Mesendoderm (in vitro differentiated cells): Measurements from ENCODE around the gene DDX31.

Experiments used
- DNase-seq: peaks from one replicate; pipeline ENCODE4 v3.0.0; 2013
- H2AK5ac ChIP-seq: 2 replicates; pipeline ENCODE4 v1.6.1; 2013; ENCODE audit warnings: low read length, inconsistent platforms
- H2BK120ac ChIP-seq: 2 replicates; pipeline ENCODE4 v1.6.1; 2013; ENCODE audit warnings: low read depth, mild to moderate bottlenecking, low read length, moderate library complexity, mixed read lengths
- H2BK15ac ChIP-seq: replicated peaks from 2 replicates; pipeline ENCODE4 v1.6.1; 2013; ENCODE audit warnings: low read depth, mild to moderate bottlenecking, moderate library complexity
- H2BK5ac ChIP-seq: 2 replicates; pipeline ENCODE4 v1.6.1; 2013; ENCODE audit warnings: low read length, inconsistent platforms
- H3K18ac ChIP-seq: 2 replicates; pipeline ENCODE4 v1.6.1; 2013; ENCODE audit warnings: mild to moderate bottlenecking, low read length, mixed read lengths
- H3K23ac ChIP-seq: one replicate; pipeline ENCODE4 v1.6.1; 2013; ENCODE audit warnings: low read length
- H3K27ac ChIP-seq: 2 replicates; pipeline ENCODE4 v1.5.1; 2013; ENCODE audit warnings: low read depth, mild to moderate bottlenecking, inconsistent platforms, low read length, moderate library complexity
- H3K27me3 ChIP-seq: 2 replicates; pipeline ENCODE4 v1.6.1; 2013; ENCODE audit warnings: low read length, control low read depth, mild to moderate bottlenecking, inconsistent platforms; ENCODE audit not compliant: insufficient read depth, poor library complexity
- H3K36me3 ChIP-seq: 2 replicates; pipeline ENCODE4 v1.6.1; 2013; ENCODE audit warnings: low read length, inconsistent platforms; ENCODE audit not compliant: control insufficient read depth, insufficient read depth
- H3K4ac ChIP-seq: one replicate; pipeline ENCODE4 v1.6.1; 2013; ENCODE audit warnings: low read depth, mild to moderate bottlenecking, low read length, moderate library complexity
- H3K4me1 ChIP-seq: 2 replicates; pipeline ENCODE4 v1.6.1; 2013; ENCODE audit warnings: low read depth, low read length, inconsistent platforms; ENCODE audit not compliant: control insufficient read depth
- H3K4me2 ChIP-seq: 2 replicates; pipeline ENCODE4 v1.6.1; 2013; ENCODE audit warnings: low read length
- H3K4me3 ChIP-seq: 2 replicates; pipeline ENCODE4 v1.5.1; 2013; ENCODE audit warnings: mild to moderate bottlenecking, low read length
- H3K56ac ChIP-seq: one replicate; pipeline ENCODE4 v1.6.1; 2013; ENCODE audit warnings: low read length
- H3K79me1 ChIP-seq: 2 replicates; pipeline ENCODE4 v1.6.1; 2013; ENCODE audit warnings: low read length, inconsistent platforms
- H3K79me2 ChIP-seq: 2 replicates; pipeline ENCODE4 v1.6.1; 2013; ENCODE audit warnings: mild to moderate bottlenecking, low read length; ENCODE audit not compliant: control insufficient read depth, insufficient read depth
- H3K9ac ChIP-seq: 2 replicates; pipeline ENCODE4 v1.6.1; 2013; ENCODE audit warnings: low read length, inconsistent platforms
- H4K5ac ChIP-seq: one replicate; pipeline ENCODE4 v1.6.1; 2013; ENCODE audit warnings: low read length
- H4K8ac ChIP-seq: one replicate; pipeline ENCODE4 v1.6.1; 2013; ENCODE audit warnings: low read depth, mild to moderate bottlenecking, control low read depth, low read length, moderate library complexity
- WGBS: extraction: QIAGEN DNeasy Blood & Tissue Kit; methylation state at CpG from one replicate; pipeline ENCODE4 v1.1.7; 2013; ENCODE audit warnings: low lambda C conversion rate, missing lambda C conversion rate; ENCODE audit not compliant: insufficient coverage; ENCODE audit errors: extremely low coverage; 5-methylcytosine and 5-hydroxymethylcytosine counted together

The DDX31 gene

DNA sequence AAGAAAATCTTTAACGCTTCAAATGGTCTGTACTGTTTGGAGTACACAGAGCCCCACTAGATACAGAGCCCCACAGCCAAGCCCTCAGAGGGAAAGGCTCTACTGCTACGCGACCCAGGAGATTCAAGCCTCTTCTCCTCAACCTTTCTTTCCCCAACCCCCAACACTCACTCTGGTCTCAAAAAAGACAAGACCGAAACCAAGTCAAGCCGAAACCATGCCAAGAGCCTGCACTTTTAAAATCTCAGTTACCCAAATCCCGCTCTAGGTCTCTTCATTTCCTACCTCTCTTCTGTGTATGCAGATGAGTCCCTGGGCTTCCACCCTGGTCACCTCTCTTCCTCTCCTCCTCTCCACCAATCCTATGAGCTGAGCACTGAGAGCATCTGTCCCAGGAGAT lies 55.5 kb downstream of the DDX31 start:
- Histone ChIP-seq H3K4me1 (peaks cover 2% of the 10 kb centered on the region), H3K27ac (no peak overlapping the region), H3K9ac (no peak overlapping the region), H2BK120ac (no peak overlapping the region), H4K8ac (no peak overlapping the region), H2BK5ac (no peak overlapping the region), H3K36me3 (peaks cover 20% of the 10 kb centered on the region), H3K4me2 (no peak overlapping the region), H3K23ac (no peak overlapping the region), H3K4ac (no peak overlapping the region), H2AK5ac (no peak overlapping the region), H3K4me3 (no peak overlapping the region), H2BK15ac (no peak overlapping the region), H3K56ac (no peak overlapping the region), H3K79me1 (no peaks in the 10 kb centered on the region), H3K18ac (no peak overlapping the region), H3K79me2 (no peaks in the 10 kb centered on the region), H3K27me3 (no peaks in the 10 kb centered on the region), H4K5ac (no peak overlapping the region)
- DNase-seq: no peak
- WGBS: no CpG with 5 or more reads among the region's 6 CpGs

DNA sequence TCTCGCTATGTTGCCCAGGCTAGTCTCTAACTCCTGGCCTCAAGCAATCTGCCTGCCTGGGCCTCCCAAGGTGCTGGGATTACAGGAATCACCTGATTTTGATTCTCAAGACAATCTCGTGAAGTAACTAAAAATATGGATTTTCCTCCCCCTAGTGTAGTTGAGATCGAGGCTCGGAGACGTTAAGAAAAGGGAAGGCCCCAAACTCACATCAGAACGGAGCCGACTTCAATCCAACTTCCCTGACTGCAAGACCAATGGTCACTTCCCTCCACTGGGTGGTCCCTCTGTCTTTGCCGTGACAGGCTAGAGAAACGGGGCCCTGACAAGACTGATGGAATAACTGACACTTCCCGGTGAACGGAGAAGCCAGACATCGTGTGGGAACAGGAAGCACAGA lies 59.1 kb downstream of the DDX31 start:
- H2AK5ac ChIP-seq: no peak overlapping the region
- H3K18ac ChIP-seq: no peak overlapping the region
- no peak overlapping the region for H3K9ac ChIP-seq
- no peak overlapping the region for H3K23ac ChIP-seq
- no peak overlapping the region for H2BK15ac ChIP-seq
- H3K79me1 ChIP-seq: no peaks in the 10 kb centered on the region
- no peak overlapping the region for H4K8ac ChIP-seq
- no peak overlapping the region for H3K4ac ChIP-seq
- H3K27me3 ChIP-seq: no peaks in the 10 kb centered on the region
- H3K4me2 ChIP-seq: no peak overlapping the region
- WGBS: no CpG with 5 or more reads among the region's 12 CpGs
- no peak overlapping the region for H2BK120ac ChIP-seq
- no peak overlapping the region for H2BK5ac ChIP-seq
- H3K27ac ChIP-seq: no peak overlapping the region
- H4K5ac ChIP-seq: no peak overlapping the region
- DNase-seq: no peak
- H3K36me3 ChIP-seq: peaks cover 16% of the 10 kb centered on the region
- H3K79me2 ChIP-seq: no peaks in the 10 kb centered on the region
- H3K4me3 ChIP-seq: no peak overlapping the region
- peaks cover 2% of the 10 kb centered on the region for H3K4me1 ChIP-seq
- no peak overlapping the region for H3K56ac ChIP-seq

DNA sequence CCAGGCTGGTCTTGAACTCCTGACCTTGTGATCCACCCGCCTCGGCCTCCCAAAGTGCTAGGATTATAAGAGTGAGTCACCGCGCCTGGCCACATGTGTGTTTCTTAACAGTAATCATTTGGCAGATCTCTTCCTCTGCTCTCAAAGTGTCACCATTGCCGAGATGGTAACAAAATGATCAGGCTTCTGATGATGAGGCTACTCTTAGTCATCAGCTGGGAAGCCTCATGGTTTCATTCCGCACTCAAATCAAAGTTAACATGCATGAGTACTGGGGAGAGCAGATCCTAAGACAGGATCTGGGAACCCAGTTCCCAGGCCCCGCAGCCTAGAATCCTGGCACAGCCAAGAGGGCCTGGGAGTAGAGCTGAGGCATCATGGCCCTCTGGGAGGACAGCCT lies 60.0 kb downstream of the DDX31 start:
- DNase-seq: no peak
- H2BK120ac ChIP-seq: no peak overlapping the region
- no peak overlapping the region for H3K4ac ChIP-seq
- H2BK5ac ChIP-seq: no peak overlapping the region
- peaks cover 15% of the 10 kb centered on the region for H3K36me3 ChIP-seq
- H2BK15ac ChIP-seq: no peak overlapping the region
- H4K5ac ChIP-seq: no peak overlapping the region
- no peak overlapping the region for H3K23ac ChIP-seq
- H3K79me2 ChIP-seq: no peaks in the 10 kb centered on the region
- no CpG with 5 or more reads among the region's 7 CpGs for WGBS
- H4K8ac ChIP-seq: no peak overlapping the region
- no peak overlapping the region for H2AK5ac ChIP-seq
- H3K4me3 ChIP-seq: no peak overlapping the region
- H3K79me1 ChIP-seq: no peaks in the 10 kb centered on the region
- H3K9ac ChIP-seq: no peak overlapping the region
- H3K56ac ChIP-seq: no peak overlapping the region
- H3K27me3 ChIP-seq: no peaks in the 10 kb centered on the region
- peaks cover 1% of the 10 kb centered on the region for H3K4me1 ChIP-seq
- no peak overlapping the region for H3K27ac ChIP-seq
- H3K18ac ChIP-seq: no peak overlapping the region
- H3K4me2 ChIP-seq: no peak overlapping the region

DNA sequence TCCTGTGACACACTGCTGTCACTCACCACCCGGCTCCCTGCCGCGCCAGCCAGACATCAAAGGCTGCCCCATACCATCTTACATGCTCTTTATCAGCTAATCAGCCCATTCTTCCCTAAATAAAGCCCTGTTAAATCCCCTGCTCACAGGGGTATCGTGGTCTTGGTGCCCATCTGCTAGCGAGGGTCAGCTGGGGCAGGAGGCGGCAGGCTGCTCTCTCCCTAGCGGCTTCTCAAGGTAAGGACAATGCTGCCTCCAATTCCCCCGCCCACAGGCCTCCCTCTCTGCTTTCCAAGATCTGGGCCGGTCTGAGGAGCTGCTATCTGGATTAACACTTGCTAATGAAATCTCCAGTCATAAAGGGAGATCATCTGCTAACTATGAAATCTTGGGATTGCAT lies 60.6 kb downstream of the DDX31 start:
- Histone ChIP-seq H3K9ac (no peak overlapping the region), H4K5ac (no peak overlapping the region), H3K79me1 (no peaks in the 10 kb centered on the region), H3K36me3 (peaks cover 13% of the 10 kb centered on the region), H3K56ac (no peak overlapping the region), H3K4ac (no peak overlapping the region), H3K4me2 (no peak overlapping the region), H3K79me2 (no peaks in the 10 kb centered on the region), H3K27ac (no peak overlapping the region), H3K23ac (no peak overlapping the region), H2BK120ac (no peak overlapping the region), H2AK5ac (no peak overlapping the region), H2BK5ac (no peak overlapping the region), H4K8ac (no peak overlapping the region), H3K4me1 (no peaks in the 10 kb centered on the region), H3K4me3 (no peak overlapping the region), H2BK15ac (no peak overlapping the region), H3K27me3 (no peaks in the 10 kb centered on the region), H3K18ac (no peak overlapping the region)
- DNase-seq: peak; percentile 28
- no CpG with 5 or more reads among the region's 9 CpGs for WGBS

DNA sequence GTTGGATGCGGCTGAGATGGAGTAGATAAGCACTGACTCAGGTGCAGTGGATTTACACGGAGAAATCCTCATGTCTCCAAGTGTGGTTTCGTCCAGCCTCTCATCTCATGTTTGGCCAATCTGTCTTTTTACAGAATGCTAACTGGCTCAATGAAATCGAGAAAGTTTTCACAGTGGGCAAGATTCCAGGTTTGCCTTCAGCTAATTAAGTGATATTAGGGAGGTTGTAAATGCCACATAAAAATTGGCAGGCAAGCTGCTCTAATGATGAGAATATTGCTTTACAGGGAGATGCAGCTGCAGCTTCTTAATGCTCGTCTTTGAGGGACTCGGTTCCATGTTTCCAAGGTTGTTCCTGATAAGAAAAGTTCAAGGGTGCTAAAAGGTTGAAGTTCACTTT lies 63.7 kb downstream of the DDX31 start:
- H3K36me3 ChIP-seq: peaks cover 10% of the 10 kb centered on the region
- H2BK5ac ChIP-seq: no peak overlapping the region
- no peak overlapping the region for H2AK5ac ChIP-seq
- no CpG with 5 or more reads among the region's 6 CpGs for WGBS
- no peaks in the 10 kb centered on the region for H3K79me1 ChIP-seq
- H2BK15ac ChIP-seq: no peak overlapping the region
- no peak overlapping the region for H4K5ac ChIP-seq
- no peaks in the 10 kb centered on the region for H3K79me2 ChIP-seq
- no peak overlapping the region for H3K4ac ChIP-seq
- no peak overlapping the region for H3K4me3 ChIP-seq
- H4K8ac ChIP-seq: no peak overlapping the region
- no peak overlapping the region for H3K18ac ChIP-seq
- H3K4me1 ChIP-seq: no peaks in the 10 kb centered on the region
- no peak overlapping the region for H3K4me2 ChIP-seq
- no peaks in the 10 kb centered on the region for H3K27me3 ChIP-seq
- no peak overlapping the region for H3K27ac ChIP-seq
- no peak overlapping the region for H3K56ac ChIP-seq
- H3K9ac ChIP-seq: no peak overlapping the region
- no peak overlapping the region for H3K23ac ChIP-seq
- no peak overlapping the region for H2BK120ac ChIP-seq
- DNase-seq: no peak

DNA sequence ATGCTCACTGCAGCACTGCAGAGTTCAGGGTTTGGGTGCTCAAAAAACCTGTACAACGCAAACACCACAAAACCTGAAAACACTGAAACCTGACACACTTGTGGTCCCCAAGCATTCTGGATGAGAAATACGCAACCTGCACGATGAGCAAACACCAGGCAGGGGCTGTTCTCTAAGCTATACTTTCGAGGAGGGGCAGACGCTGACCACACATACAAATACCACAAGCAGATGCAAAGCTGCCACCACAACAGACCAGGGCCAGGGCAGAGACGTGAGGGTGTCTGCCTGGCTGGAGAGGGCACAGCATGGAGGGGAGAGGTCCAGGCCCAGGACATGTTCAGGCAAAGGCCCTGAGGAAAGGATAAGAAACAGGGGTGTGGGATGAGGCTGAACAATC lies 64.4 kb downstream of the DDX31 start:
- no peak overlapping the region for H3K4me3 ChIP-seq
- no peak overlapping the region for H3K56ac ChIP-seq
- H4K5ac ChIP-seq: no peak overlapping the region
- no peak overlapping the region for H2AK5ac ChIP-seq
- H3K27ac ChIP-seq: no peak overlapping the region
- no peaks in the 10 kb centered on the region for H3K27me3 ChIP-seq
- H2BK5ac ChIP-seq: no peak overlapping the region
- no peak overlapping the region for H3K18ac ChIP-seq
- no peak overlapping the region for H3K9ac ChIP-seq
- H2BK120ac ChIP-seq: no peak overlapping the region
- no peak overlapping the region for H3K23ac ChIP-seq
- peaks cover 9% of the 10 kb centered on the region for H3K36me3 ChIP-seq
- no peak overlapping the region for H2BK15ac ChIP-seq
- no peak overlapping the region for H3K4me2 ChIP-seq
- no peaks in the 10 kb centered on the region for H3K79me2 ChIP-seq
- H3K79me1 ChIP-seq: no peaks in the 10 kb centered on the region
- no CpG with 5 or more reads among the region's 6 CpGs for WGBS
- no peaks in the 10 kb centered on the region for H3K4me1 ChIP-seq
- DNase-seq: no peak
- H4K8ac ChIP-seq: no peak overlapping the region
- H3K4ac ChIP-seq: no peak overlapping the region
